Heart left ventricle (tissue), 16 donors: ENCODE results near the gene NPY5R. TPM values are rescaled to one million over a fixed set of nuclear protein-coding genes. Genes with fewer than 3 reads are reported as not detected.

ENCODE experiments used
- ATAC-seq, 4 donors: fragments of 200-7000 bp; cut with Tn5 transposase; one replicate each; pipeline ENCODE4 v1.9.1; 2020 to 2022; ENCODE audit warnings: moderate library complexity in 4 of 4, mild to moderate bottlenecking in 3 of 4, moderate number of reproducible peaks in 1 of 4
- DNase-seq, 5 donors: peaks; one replicate each; pipeline ENCODE4 v3.0.0-alpha.2; 2020
- H3K27ac ChIP-seq, 12 donors: fragments of 200-600 bp; sonication (generic) in 4 of 12; one replicate each; pipeline versions ENCODE4 v1.5.0 to v1.8.0; 2016 to 2022; ENCODE audit warnings: mild to moderate bottlenecking in 2 of 12
- H3K27me3 ChIP-seq, 9 donors: fragments of 200-600 bp; sonication (generic) in 2 of 9; one replicate each; pipeline versions ENCODE4 v1.5.1 to v1.8.0; 2016 to 2022; ENCODE audit warnings: mild to moderate bottlenecking in 3 of 9
- H3K36me3 ChIP-seq, 9 donors: fragments of 200-600 bp; sonication (generic) in 2 of 9; one replicate each; pipeline versions ENCODE4 v1.5.0 to v1.8.0; 2018 to 2022; ENCODE audit warnings: mild to moderate bottlenecking in 2 of 9
- H3K4me1 ChIP-seq, 12 donors: fragments of 200-600 bp; sonication (generic) in 4 of 12; one replicate each; pipeline versions ENCODE4 v1.5.0 to v1.8.0; 2016 to 2022; ENCODE audit warnings: mild to moderate bottlenecking in 3 of 12
- H3K4me3 ChIP-seq, 12 donors: fragments of 200-600 bp; sonication (generic) in 4 of 12; one replicate each; pipeline versions ENCODE4 v1.5.0 to v1.8.0; 2017 to 2022; ENCODE audit warnings: mild to moderate bottlenecking in 9 of 12, moderate library complexity in 4 of 12
- H3K9me3 ChIP-seq, 12 donors: fragments of 200-600 bp; sonication (generic) in 4 of 12; one replicate each; pipeline versions ENCODE4 v1.5.0 to v1.8.0; 2016 to 2022; ENCODE audit warnings: mild to moderate bottlenecking in 1 of 12
- CTCF ChIP-seq, 12 donors: fragments of 200-600 bp; sonication (generic) in 4 of 12; IDR thresholded peaks; one replicate each; pipeline versions ENCODE4 v1.5.0 to v1.8.0; 2018 to 2022; ENCODE audit warnings: antibody characterized with exemption in 12 of 12, mild to moderate bottlenecking in 5 of 12
- POLR2A ChIP-seq, 2 donors: fragments of 450-650 bp; IDR thresholded peaks; one replicate each; pipeline ENCODE4 v1.6.1; 2017; ENCODE audit warnings: antibody characterized with exemption in 2 of 2, mild to moderate bottlenecking in 2 of 2, moderate library complexity in 2 of 2
- WGBS, 4 donors: extraction: QIAGEN DNeasy Blood & Tissue Kit in 2 of 4; methylation state at CpG; one replicate each; pipeline versions ENCODE4 v1.1.5 to v1.1.7; 2013 to 2018; 5-methylcytosine and 5-hydroxymethylcytosine counted together
- intact Hi-C, 10 donors: fragments of 100-400 bp; cut with DNase I; formaldehyde crosslinking; loops; one replicate each; pipeline versions ENCODE4 v1.11.1 to v1.14.2; 2022
- polyA plus RNA-seq, 2 donors: library from polyadenylated mRNA; stranded (reverse); fragments of 200-250 nt; gene quantifications; one replicate each; pipeline ENCODE4 v1.2.3, GENCODE V29; 2013
- total RNA-seq, 9 donors: library from RNA; depleted of rRNA in 2 of 9; stranded (reverse); fragments of >200 nt in 2 of 9; fragmentation: NEBNext Ultra II Directional in 3 of 9; extraction: Animal tissue kit (Norgen Biotek cat#: 25700) in 3 of 9; gene quantifications; one replicate each; pipeline versions ENCODE4 v1.1.0 to v1.2.4, GENCODE V29; 2016 to 2023
- donor health status: ischemic (EF 13 %, LVEDD 7.1; RV severe dilation, severe dysfunction).
- donor health status: healthy with polysubstance abuse.
- donor health status: DM: no; HTN: yes; CAD: no.
- donor health status: DM: no; HTN: no; CAD: no.
- donor health status: ischemic (EF 25% LVEDD 6.9; RV normal size, moderate dysfunction).
- donor health status: ischemic (EF 25% LVEDD 5.7; RV mildly dilated, moderate dysfunction).
- donor health status: healthy.
- donor health status: DM: yes; HTN: yes; CAD: no.
- donor health status: ischemic (EF 35%, LVEDD 5.7; RV mildly dilated, moderate dysfunction).
- donor health status: nonischemic (EF 11% LVEDD 7.7; RV severe dilation, severe dysfunction).
- donor health status: DM: yes; HTN: yes; CAD: no.
- donor health status: PGD.
- donor health status: ischemic (EF 29% LVEDD 5.4; RV normal size, mild dysfunction).
- donor health status: nonischemic (EF 23%, LVEDD 6.1; RV moderate dilation, normal function).

Gene NPY5R
- total and polyA plus RNA-seq, 11 donors: 0.04 to 0.52 (median 0.17) TPM; not detected in 5

GRCh38 chr4:163332526-163333406 is 10.9 kb upstream of the NPY5R start, which contains the start of gene NPY1R:
Gene NPY1R, minus strand, starts transcription at chr4:163332596. Its CDS starts 6,042 bp downstream, at chr4:163326554.
- ATAC-seq (peak; percentile 80 to 96 (median 94)), DNase-seq (peak; percentile 43 to 70 (median 62))
- Histone ChIP-seq H3K36me3 (no peaks in the 10 kb centered on the region), H3K4me1 (peaks cover 0 to 11% (median 0%) of the 10 kb centered on the region in 12 donors), H3K27ac (peak within 1 kb of the TSS in 2 of 12 donors; percentile 17 to 26), H3K9me3 (no peaks in the 10 kb centered on the region), H3K27me3 (peaks cover 4 to 45% (median 12%) of the 10 kb centered on the region in 9 donors), H3K4me3 (peak within 1 kb of the TSS; percentile 27 to 73 (median 53))
- intact Hi-C loops: loop anchor here (1.0 to 10.0 kb wide), 8 partner anchors 165 to 838 kb away; partner anchors contain the start of gene NAF1 (in 1 of the 10)
- TF ChIP-seq CTCF (IDR thresholded peaks at IDR 0.05) (peak; percentile 38 to 68 (median 62)), POLR2A (IDR thresholded peaks at IDR 0.05) (no peak)
- 9 to 12% (median 11%) methylated on average over 36 of the region's 36 CpGs for WGBS, 4 donors

DNA sequence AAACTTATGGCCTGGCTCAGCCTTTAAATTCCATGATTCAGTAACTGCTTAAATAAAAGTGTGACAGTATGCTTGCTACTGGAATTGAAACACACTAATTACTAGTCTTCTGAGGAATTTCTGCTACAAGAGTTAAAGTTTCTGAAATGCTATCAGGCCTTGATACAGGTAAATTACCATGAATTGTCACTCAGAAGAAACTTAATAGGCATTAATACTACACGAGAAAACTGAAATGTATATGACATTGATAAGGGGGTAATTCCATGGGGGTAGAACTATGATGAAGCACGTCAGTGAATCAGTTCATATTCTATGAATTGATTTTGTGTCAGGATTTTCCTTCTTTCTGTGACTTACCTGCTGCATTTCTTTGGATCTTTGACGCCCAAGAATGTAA is 8.3 kb upstream of the NPY5R start:
- no peaks in the 10 kb centered on the region for H3K9me3 ChIP-seq
- no peaks in the 10 kb centered on the region for H3K36me3 ChIP-seq
- ATAC-seq: no peak
- H3K4me1 ChIP-seq: peaks cover 0 to 11% (median 0%) of the 10 kb centered on the region in 12 donors
- WGBS, 4 donors: 78 to 87% (median 83%) methylated on average over 3 of the region's 3 CpGs
- intact Hi-C loops: loop anchor here in 4 of 10 donors (10.0 kb wide), 3 partner anchors 221 to 841 kb away; no protein-coding TSS in a partner anchor
- peaks cover 4 to 47% (median 12%) of the 10 kb centered on the region in 9 donors for H3K27me3 ChIP-seq
- no peak overlapping the region for H3K27ac ChIP-seq
- DNase-seq: no peak
- no peak for TF ChIP-seq CTCF (IDR thresholded peaks at IDR 0.05)
- no peak for TF ChIP-seq POLR2A (IDR thresholded peaks at IDR 0.05)
- H3K4me3 ChIP-seq: no peak overlapping the region

- Histone ChIP-seq H3K4me1 (peaks cover 0 to 12% (median 1%) of the 10 kb centered on the region in 12 donors), H3K4me3 (peak overlapping the region; percentile 26 to 64 (median 48)), H3K36me3 (no peaks in the 10 kb centered on the region), H3K27me3 (peaks cover 3 to 70% (median 24%) of the 10 kb centered on the region in 9 donors), H3K27ac (peak overlapping the region in 5 of 12 donors; percentile 25 to 51 (median 46)), H3K9me3 (no peaks in the 10 kb centered on the region)
- peak in 3 of 4 donors; percentile 20 to 58 (median 34) for ATAC-seq
- no peak for TF ChIP-seq POLR2A (IDR thresholded peaks at IDR 0.05)
- TF ChIP-seq CTCF (IDR thresholded peaks at IDR 0.05): no peak
- intact Hi-C loops: loop anchor here in 1 of 10 donors (5.0 kb wide), 1 partner anchor 48 kb away; no protein-coding TSS in a partner anchor
- 2 to 3% (median 2%) methylated on average over 21 to 50 of the region's 50 CpGs for WGBS, 4 donors
- DNase-seq: peak in 2 of 5 donors; percentile 22 to 52
These were observed 744 bp downstream of the NPY5R start for GRCh38 chr4:163344147-163345125.
